ENCODE data around the gene OSBPL1A.

OSBPL1A gene

DNA sequence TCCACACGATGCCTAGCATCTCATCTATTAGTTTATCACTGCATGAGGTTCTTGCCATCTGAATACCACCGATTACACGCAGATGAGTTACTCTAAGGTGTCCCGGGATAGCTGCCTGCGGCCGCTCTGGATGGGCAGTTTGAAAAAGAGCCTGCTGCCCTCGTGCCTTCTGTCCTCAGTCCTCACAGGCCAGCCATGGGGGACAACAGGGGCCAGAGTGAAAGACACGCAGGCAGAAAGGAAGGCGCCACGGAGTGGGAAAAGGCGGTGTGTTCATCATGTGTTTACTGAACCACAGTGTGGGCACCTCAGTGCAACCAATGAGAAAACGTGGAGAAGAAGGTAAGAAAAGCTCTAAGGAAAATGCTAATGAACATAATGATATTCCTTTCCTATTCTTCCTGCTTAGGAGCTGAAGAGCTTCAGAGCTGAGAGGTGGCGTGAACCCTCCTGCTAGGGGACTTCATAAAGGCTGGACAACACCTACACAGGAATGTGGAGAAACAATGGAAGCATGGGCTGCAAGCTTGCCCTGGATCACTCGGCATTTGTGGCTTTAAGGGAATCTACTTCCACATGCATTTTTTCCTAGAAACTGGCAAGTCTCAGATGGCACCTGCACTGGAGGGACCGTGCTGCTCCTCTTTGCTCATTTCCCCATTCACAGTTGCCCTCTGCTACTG is 207.8 kb downstream of the OSBPL1A start:
- TF ChIP-seq, protein P1, sequence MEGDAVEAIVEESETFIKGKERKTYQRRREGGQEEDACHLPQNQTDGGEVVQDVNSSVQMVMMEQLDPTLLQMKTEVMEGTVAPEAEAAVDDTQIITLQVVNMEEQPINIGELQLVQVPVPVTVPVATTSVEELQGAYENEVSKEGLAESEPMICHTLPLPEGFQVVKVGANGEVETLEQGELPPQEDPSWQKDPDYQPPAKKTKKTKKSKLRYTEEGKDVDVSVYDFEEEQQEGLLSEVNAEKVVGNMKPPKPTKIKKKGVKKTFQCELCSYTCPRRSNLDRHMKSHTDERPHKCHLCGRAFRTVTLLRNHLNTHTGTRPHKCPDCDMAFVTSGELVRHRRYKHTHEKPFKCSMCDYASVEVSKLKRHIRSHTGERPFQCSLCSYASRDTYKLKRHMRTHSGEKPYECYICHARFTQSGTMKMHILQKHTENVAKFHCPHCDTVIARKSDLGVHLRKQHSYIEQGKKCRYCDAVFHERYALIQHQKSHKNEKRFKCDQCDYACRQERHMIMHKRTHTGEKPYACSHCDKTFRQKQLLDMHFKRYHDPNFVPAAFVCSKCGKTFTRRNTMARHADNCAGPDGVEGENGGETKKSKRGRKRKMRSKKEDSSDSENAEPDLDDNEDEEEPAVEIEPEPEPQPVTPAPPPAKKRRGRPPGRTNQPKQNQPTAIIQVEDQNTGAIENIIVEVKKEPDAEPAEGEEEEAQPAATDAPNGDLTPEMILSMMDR (IDR thresholded peaks at IDR 0.05; ENCODE audit: insufficient read depth, missing control alignments), result no peak
- DNase-seq (ENCODE audit: insufficient read length, low spot score), result no peak
- FAIRE-seq, result no peak

DNA sequence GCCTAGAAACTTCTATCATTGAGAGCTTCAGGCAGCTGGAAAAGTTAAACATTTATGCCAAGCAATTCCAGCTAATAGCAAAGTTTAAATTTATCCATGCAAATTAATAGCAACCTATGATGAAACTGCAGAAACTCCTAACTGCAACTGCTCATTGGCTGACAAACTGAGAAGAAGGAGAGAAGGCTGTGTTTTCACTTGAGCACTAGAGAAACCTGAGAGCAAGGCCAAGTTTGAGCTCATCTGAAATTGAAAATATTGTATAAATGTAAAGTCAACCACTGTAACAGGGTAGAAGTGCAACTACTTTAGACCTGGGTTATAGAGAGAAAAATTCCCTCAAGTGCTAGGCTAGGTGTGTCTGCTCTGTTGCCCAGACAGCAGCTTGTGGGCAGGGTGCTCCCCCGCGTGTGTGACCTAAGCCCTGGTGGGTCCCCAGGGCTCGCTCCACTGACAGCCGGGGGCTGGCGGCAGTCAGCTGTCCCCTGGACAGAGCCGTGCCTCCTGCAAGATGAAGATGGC is 208.6 kb downstream of the OSBPL1A start:
- TF ChIP-seq, protein P1 (IDR thresholded peaks at IDR 0.05; ENCODE audit: insufficient read depth, missing control alignments), result no peak
- DNase-seq (ENCODE audit: insufficient read length, low spot score) (no peak), FAIRE-seq (no peak)

DNA sequence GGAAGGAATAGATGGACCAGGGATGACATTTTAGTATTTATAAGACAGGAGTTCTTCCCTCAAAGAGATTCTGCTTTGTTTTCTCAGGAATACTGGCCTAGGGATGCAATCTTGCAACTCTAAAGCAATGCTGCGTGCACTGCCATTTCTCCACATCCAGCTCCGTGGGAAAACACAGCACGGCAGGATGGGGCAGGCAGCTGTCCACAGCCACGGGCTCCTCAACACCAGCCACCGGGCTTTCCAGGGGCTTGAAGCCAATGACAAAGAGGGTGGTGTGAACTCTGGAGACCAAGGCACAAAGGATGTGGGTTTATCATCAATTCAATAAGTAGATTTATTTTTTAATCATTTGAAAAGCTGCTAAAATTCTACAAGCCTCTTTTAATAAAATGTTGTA is 209.5 kb downstream of the OSBPL1A start:
- FAIRE-seq (no peak), DNase-seq (ENCODE audit: insufficient read length, low spot score) (no peak)
- TF ChIP-seq, protein P1 (IDR thresholded peaks at IDR 0.05; ENCODE audit: insufficient read depth, missing control alignments), result no peak

DNA sequence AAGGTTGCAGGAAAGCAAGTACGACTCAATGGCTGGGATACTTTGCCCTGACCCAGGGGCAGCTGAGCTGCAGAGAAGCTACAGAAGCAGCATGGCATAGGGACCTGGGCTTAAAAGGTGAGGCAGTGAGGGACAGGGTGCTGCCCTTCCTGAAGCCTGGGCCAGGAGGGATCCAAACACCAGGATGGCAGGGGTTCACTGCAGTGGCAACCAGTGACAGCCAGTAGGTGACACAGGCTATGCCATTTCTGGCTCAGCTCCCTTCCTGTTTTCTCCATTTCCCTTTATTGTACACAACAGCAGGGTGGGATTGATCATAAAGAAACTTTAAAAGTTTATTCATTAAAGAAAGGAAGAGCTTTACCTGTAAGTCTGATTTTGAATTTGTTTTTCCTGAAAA is 209.9 kb downstream of the OSBPL1A start:
- FAIRE-seq (no peak), DNase-seq (ENCODE audit: insufficient read length, low spot score) (no peak)
- TF ChIP-seq, protein P1 (IDR thresholded peaks at IDR 0.05; ENCODE audit: insufficient read depth, missing control alignments), result no peak

DNA sequence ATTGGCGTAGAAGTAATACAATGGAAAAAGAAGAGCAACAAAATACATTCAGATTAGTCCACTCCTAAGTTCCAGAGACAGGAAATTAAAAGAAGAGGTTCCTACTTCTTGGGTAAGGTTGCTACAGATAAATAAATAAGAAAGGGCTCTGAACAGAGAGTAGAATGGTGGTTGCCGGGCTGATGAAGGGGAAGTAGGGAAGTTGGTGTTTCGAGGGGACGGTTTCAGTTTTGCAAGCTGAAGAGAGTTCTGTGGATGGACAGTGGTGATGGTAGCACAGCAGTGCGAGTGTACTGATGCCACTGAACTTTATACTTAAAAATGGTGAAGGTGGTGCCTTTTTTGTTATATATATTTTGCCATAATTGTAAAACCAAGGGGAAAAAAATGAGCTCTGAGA is 210.6 kb downstream of the OSBPL1A start:
- TF ChIP-seq, protein P1 (IDR thresholded peaks at IDR 0.05; ENCODE audit: insufficient read depth, missing control alignments), result no peak
- DNase-seq (ENCODE audit: insufficient read length, low spot score), result no peak
- no peak for FAIRE-seq

DNA sequence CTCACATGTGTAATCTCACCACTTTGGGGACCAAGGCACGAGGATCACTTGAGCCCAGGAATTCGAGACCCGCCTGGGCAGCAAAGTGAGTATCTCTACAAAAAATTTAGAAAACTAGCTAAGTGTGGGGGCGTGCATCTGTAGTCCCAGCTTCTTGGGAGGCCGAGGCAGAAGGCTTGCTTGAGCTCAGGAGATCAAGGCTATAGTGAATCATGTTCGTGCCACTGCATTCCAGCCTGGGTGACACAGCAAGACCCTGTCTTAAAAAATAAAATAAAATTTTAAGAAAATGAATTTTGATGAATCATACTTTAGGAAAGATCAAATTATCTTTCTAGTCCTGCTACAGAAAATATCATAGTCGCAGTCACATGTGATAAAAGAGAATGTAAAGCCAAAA is 211.8 kb downstream of the OSBPL1A start:
- no peak for FAIRE-seq
- no peak for DNase-seq (ENCODE audit: insufficient read length, low spot score)
- TF ChIP-seq, protein P1 (IDR thresholded peaks at IDR 0.05; ENCODE audit: insufficient read depth, missing control alignments), result no peak

DNA sequence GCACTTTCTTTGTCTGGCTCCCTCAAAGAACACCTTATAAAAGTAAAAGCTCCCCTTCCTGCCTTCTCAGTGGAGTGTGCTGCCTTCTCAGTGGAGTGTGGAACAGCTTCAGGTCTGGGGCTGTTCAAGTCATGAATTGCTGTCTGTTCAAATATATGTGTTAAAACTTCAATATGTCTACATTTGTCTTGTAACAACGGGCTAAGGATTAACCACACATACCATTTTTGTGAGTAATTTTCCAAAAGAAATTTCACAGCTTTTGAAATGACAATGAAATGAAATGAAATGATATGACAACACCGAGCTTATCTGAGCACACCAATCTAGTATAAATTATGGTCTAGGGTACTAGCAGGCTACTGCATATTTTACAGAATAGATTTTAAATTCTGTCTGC is 215.8 kb downstream of the OSBPL1A start:
- FAIRE-seq (no peak), DNase-seq (ENCODE audit: insufficient read length, low spot score) (no peak)
- TF ChIP-seq, protein P1 (IDR thresholded peaks at IDR 0.05; ENCODE audit: insufficient read depth, missing control alignments), result no peak
